Calu3 (cell line): Measurements from ENCODE around the gene RPSA. TPM values are rescaled to one million over a fixed set of nuclear protein-coding genes. Genes with fewer than 3 reads are reported as not detected.
"Not testable (repeated sequence)": the region's sequence is repeated elsewhere in the genome, so short reads cannot be mapped to it uniquely, and the experiment has no call there.

Source experiments
- BruUV-seq: library from RNA; stranded (reverse); fragments of 400-500 nt; replicated peaks from 2 replicates; lab custom pipeline; 2021; lab: Mats Ljungman, UMichigan
- CTCF ChIA-PET: fragments of 300-600 bp; sonication (Branson Sonifier 250); formaldehyde crosslinking; loops from one replicate; lab custom pipeline; 2022; ENCODE audit warnings: antibody characterized with exemption; lab: Charles Lee
- DNase-seq: peaks from one replicate; pipeline ENCODE4 v3.0.0; 2022
- H3K27ac Mint-ChIP-seq: one replicate; pipeline ENCODE4 v1.8.0; 2022; ENCODE audit warnings: mixed read lengths; ENCODE audit not compliant: unreplicated experiment
- H3K27me3 Mint-ChIP-seq: one replicate; pipeline ENCODE4 v1.8.0; 2022; ENCODE audit warnings: mixed read lengths; ENCODE audit not compliant: unreplicated experiment
- H3K36me3 Mint-ChIP-seq: one replicate; pipeline ENCODE4 v1.8.0; 2022; ENCODE audit warnings: mild to moderate bottlenecking, moderate library complexity, mixed read lengths; ENCODE audit not compliant: insufficient read depth, unreplicated experiment
- H3K4me1 Mint-ChIP-seq: one replicate; pipeline ENCODE4 v1.8.0; 2022; ENCODE audit warnings: mild to moderate bottlenecking, low read depth, mixed read lengths; ENCODE audit not compliant: unreplicated experiment
- H3K4me3 Mint-ChIP-seq: one replicate; pipeline ENCODE4 v1.8.0; 2022; ENCODE audit warnings: mild to moderate bottlenecking, low read depth, moderate library complexity, mixed read lengths; ENCODE audit not compliant: unreplicated experiment
- H3K9me3 Mint-ChIP-seq: one replicate; pipeline ENCODE4 v1.8.0; 2022; ENCODE audit warnings: low read depth, mixed read lengths; ENCODE audit not compliant: unreplicated experiment
- intact Hi-C: fragments of 100-400 bp; cut with micrococcal nuclease; formaldehyde crosslinking; loops from one replicate; pipeline ENCODE4 v1.10.0; 2022; ENCODE audit not compliant: unreplicated experiment
- total RNA-seq: library from RNA; stranded (reverse); gene quantifications from 2 replicates; pipeline ENCODE4 v1.2.3, GENCODE V29; 2022
- TF ChIP-seq, protein P1 (sequence below): fragments of 200-600 bp; IDR thresholded peaks from one replicate; pipeline ENCODE4 v1.8.0; 2022; ENCODE audit warnings: antibody characterized with exemption; ENCODE audit not compliant: unreplicated experiment

RPSA gene
- total RNA-seq, 1 experiment from 2014 or later = 904 TPM

DNA sequence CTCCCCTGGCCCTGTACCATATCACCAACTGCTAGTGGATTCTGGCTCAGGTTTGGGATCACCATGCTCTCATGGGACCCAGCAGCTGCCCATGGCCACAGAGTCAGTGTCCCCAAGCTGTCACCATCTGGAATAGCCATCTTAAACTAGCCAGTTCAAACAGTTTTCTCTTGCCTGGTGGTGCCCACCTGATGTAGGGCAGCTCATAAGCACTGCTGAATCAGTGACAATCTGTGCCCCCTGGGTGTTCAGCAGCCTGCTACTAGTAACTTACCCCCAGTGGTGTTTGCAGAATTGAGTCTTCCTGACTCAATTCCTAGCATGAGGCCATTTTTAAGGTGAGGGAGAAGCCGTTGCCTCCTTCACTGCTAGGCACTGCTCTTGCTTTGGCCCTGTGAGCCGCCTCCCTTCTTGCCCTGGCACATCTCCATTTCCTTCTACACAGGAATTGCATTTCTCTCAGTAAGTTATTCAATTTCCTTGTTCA lies 7.9 kb downstream of the RPSA start:
- peak; percentile 18 for DNase-seq
- H3K27ac Mint-ChIP-seq = peak overlapping the region; percentile 17
- peaks cover 57% of the 10 kb centered on the region for H3K36me3 Mint-ChIP-seq
- H3K4me1 Mint-ChIP-seq = peaks cover 8% of the 10 kb centered on the region
- no peaks in the 10 kb centered on the region for H3K9me3 Mint-ChIP-seq
- no peaks in the 10 kb centered on the region for H3K27me3 Mint-ChIP-seq
- intact Hi-C loops = loop anchor here (10.0 kb wide), 1 partner anchor 900 kb away; no protein-coding TSS in a partner anchor
- BruUV-seq = no TSS peak
- CTCF ChIA-PET = interaction anchor here (1.1 kb wide), 1 partner anchor 8 kb away, joined by 3 read pairs; the partner anchor contains the start of gene RPSA
- no peak overlapping the region for H3K4me3 Mint-ChIP-seq
- TF ChIP-seq, protein P1, sequence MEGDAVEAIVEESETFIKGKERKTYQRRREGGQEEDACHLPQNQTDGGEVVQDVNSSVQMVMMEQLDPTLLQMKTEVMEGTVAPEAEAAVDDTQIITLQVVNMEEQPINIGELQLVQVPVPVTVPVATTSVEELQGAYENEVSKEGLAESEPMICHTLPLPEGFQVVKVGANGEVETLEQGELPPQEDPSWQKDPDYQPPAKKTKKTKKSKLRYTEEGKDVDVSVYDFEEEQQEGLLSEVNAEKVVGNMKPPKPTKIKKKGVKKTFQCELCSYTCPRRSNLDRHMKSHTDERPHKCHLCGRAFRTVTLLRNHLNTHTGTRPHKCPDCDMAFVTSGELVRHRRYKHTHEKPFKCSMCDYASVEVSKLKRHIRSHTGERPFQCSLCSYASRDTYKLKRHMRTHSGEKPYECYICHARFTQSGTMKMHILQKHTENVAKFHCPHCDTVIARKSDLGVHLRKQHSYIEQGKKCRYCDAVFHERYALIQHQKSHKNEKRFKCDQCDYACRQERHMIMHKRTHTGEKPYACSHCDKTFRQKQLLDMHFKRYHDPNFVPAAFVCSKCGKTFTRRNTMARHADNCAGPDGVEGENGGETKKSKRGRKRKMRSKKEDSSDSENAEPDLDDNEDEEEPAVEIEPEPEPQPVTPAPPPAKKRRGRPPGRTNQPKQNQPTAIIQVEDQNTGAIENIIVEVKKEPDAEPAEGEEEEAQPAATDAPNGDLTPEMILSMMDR = no peak

DNA sequence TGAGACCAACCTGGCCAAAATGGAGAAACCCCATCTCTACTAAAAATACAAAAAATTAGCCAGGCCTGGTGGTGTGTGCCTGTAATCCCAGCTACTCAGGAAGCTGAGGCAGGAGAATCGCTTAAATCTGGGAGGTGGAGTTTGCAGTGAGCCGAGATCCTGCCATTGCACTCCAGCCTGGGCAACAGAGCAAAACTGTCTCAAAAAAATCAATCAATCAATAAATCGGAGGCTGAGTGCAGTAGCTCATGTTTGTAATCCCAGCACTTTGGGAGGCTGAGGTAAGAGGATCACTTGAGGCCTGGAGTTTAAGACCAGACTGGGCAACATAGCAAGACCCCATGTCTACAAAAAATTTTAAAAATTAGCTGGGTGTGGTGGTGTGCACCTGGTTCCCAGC lies 8.8 kb downstream of the RPSA start:
- Mint-ChIP-seq H3K27ac (peak overlapping the region; percentile 17), H3K36me3 (peaks cover 49% of the 10 kb centered on the region)
- H3K9me3 Mint-ChIP-seq, BruUV-seq, DNase-seq, H3K4me1 Mint-ChIP-seq, H3K4me3 Mint-ChIP-seq, H3K27me3 Mint-ChIP-seq: not testable (repeated sequence)
- CTCF ChIA-PET = interaction anchor here (1.1 kb wide), 1 partner anchor 8 kb away, joined by 3 read pairs; the partner anchor contains the start of gene RPSA
- intact Hi-C loops = loop anchor here (10.0 kb wide), 1 partner anchor 899 kb away; no protein-coding TSS in a partner anchor

DNA sequence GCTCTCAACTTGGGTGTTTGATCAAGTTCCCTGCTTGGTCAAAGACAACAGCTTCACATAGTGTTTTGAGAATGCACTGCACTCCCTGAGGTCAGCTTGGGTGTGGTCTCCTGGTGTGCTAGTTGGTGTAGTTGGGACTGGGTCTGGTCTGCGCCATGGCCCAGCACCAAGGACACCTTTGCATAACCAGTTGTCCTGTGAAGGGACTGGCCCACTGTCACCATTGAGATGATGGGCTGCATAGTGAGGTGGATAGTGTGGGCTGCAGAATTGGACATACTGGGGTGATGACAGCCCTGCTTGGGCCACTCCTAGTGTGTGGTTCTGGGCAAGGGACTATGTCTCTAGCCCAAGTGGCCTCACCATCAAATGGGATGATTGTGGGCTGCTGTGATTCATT lies 9.5 kb downstream of the RPSA start:
- Mint-ChIP-seq H3K9me3 (no peaks in the 10 kb centered on the region), H3K36me3 (peaks cover 42% of the 10 kb centered on the region), H3K27me3 (no peaks in the 10 kb centered on the region), H3K4me1 (peaks cover 9% of the 10 kb centered on the region), H3K4me3 (no peak overlapping the region), H3K27ac (no peak overlapping the region)
- CTCF ChIA-PET = no interaction called here
- intact Hi-C loops = loop anchor here (10.0 kb wide), 1 partner anchor 899 kb away; no protein-coding TSS in a partner anchor
- DNase-seq = no peak
- BruUV-seq = no TSS peak
- TF ChIP-seq, protein P1 = no peak

DNA sequence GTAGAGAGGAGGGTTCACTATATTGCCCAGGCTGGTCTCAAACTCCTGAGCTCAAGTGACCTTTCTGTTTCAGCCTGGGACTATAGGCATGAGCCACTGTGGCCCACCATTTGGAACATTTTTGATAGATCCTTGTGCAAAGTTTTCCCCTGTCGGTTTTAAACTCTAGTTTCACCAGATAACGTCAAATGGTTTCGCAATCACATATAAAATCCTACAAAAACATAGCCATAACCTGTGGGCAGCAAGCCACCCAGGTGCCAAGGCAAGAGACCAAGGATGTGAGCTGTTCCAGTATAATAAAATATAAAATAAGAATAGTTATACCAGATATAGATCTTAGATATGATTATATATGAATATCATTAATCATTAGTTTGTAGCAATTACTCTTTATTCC lies 10.5 kb downstream of the RPSA start:
- CTCF ChIA-PET, H3K4me3 Mint-ChIP-seq: not testable (repeated sequence)

DNA sequence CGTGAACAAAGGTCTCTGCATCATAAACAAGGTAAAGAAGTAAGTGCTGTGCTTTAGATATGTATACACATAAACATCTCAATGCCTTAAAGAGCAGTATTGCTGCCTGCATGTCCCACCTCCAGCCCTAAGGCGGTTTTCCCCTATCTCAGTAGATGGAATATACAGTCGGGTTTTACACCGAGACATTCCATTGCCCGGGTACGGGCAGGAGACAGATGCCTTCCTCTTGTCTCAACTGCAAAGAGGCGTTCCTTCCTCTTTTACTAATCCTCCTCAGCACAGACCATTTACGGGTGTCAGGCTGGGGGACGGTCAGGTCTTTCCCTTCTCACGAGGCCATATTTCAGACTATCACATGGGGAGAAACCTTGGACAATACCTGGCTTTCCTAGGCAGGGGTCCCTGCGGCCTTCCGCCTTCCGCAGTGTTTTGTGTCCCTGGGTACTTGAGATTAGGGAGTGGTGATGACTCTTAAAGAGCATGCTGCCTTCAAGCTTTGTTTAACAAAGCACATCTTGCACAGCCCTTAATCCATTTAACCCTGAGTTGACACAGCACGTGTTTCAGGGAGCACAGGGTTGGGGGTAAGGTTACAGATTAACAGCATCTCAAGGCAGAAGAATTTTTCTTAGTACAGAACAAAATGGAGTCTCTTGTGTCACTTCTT lies 12.2 kb downstream of the RPSA start:
- H3K36me3 Mint-ChIP-seq = peaks cover 17% of the 10 kb centered on the region
- H3K27ac Mint-ChIP-seq, H3K4me1 Mint-ChIP-seq, BruUV-seq, H3K9me3 Mint-ChIP-seq, H3K27me3 Mint-ChIP-seq, H3K4me3 Mint-ChIP-seq, CTCF ChIA-PET, DNase-seq: not testable (repeated sequence)
- intact Hi-C loops = loop anchor here (1.0 to 10.0 kb wide), 2 partner anchors 80 to 896 kb away; no protein-coding TSS in a partner anchor

More for the DNA sequence above, 10.5 kb downstream of the RPSA start:
- H3K27ac Mint-ChIP-seq, H3K4me1 Mint-ChIP-seq, H3K27me3 Mint-ChIP-seq, BruUV-seq, H3K9me3 Mint-ChIP-seq, DNase-seq: not testable (repeated sequence)
- intact Hi-C loops = loop anchor here (10.0 kb wide), 1 partner anchor 898 kb away; no protein-coding TSS in a partner anchor
- H3K36me3 Mint-ChIP-seq = peaks cover 34% of the 10 kb centered on the region
